Activated naive CD4-positive, alpha-beta T cell treated with anti-CD3 and anti-CD28 coated beads, Interleukin-2, amount 10 ng/mL, durations not matched to agents 5 hours and 36 hours (primary cell): ENCODE data around the gene MRO. TPM values are rescaled to one million over a fixed set of nuclear protein-coding genes. Genes with fewer than 3 reads are reported as not detected.

Source experiments
- total RNA-seq, 2 experiments: library from RNA; stranded (reverse); gene quantifications; one replicate each; pipeline ENCODE4 v1.2.3, GENCODE V29; 2021

The MRO gene
- total RNA-seq = not detected

DNA sequence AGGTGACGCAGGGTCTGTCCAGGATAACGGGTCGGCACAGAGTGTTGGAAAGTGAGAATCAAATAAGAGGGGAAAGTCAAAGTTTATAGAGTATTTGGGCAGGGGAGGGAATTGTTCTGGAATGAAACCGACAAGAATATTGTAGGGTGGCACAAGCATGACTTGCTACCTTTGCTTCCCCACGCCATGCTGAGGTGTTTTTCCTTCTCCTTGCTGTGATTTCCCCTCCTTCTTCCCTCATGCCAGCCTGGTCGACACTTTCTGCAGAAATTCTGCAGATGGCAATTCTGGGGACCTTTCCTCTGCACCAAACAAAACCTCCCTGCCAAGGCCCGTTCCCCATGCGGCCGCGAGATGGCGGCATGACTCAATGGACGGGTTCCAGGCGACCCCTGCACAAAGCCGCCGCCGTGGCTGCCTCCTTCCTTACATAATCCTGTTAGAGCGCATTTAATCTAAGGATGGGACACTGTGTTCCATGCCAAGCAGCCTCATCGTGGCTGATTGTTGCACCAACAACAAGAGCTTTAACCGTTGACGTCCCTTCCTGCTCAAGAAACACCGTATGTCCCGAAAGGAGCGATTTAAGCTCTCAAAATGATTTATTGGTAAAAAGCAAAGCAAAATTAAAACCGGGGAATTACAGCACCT is at the start of gene MRO:
Gene MRO, minus strand, starts transcription at position 289 of the 651 bp plus-strand sequence. CDS start 10,616 bp downstream, outside the sequence.

Other genes with a start within 250 kb of the MRO start
- 10 to 100 TPM; 71.0 to 73.5 TPM for gene ME2, start 59.1 kb upstream of the MRO start, total RNA-seq
- 1 to 10 TPM; 8.8 to 9.7 TPM for gene ELAC1, start 148.0 kb upstream of the MRO start, total RNA-seq
- gene SMAD4, start 210.2 kb upstream of the MRO start, total RNA-seq = 10 to 100 TPM; 91.3 to 94.6 TPM